ENCODE results near the gene LITAFD. TPM values are rescaled to one million over a fixed set of nuclear protein-coding genes. Genes with fewer than 3 reads are reported as not detected.

The LITAFD gene
- total RNA-seq, 1 donor from 2014 or later: not detected

- TF ChIP-seq CTCF (IDR thresholded peaks at IDR 0.05; ENCODE audit: insufficient read depth, low read depth, low read length) (no peak), EZH2 (IDR thresholded peaks at IDR 0.05; ENCODE audit: insufficient read depth, low read length) (no peak)
- H3K27ac ChIP-seq (ENCODE audit: low read depth, low read length): peak overlapping the region; percentile 65
- peak overlapping the region; percentile 67 for H3K4me2 ChIP-seq (ENCODE audit: low read length)
- peaks cover 28% of the 10 kb centered on the region for H3K79me2 ChIP-seq (ENCODE audit: insufficient read depth, low read length)
- Mint-ChIP-seq H3K27me3 (ENCODE audit: low read depth, unreplicated experiment) (no peaks in the 10 kb centered on the region), H3K36me3 (ENCODE audit: low read depth, unreplicated experiment) (peaks cover 23% of the 10 kb centered on the region), H3K27ac (ENCODE audit: unreplicated experiment) (peak overlapping the region; percentile 95), H3K9me3 (ENCODE audit: unreplicated experiment) (no peaks in the 10 kb centered on the region), H3K4me1 (ENCODE audit: low read depth, unreplicated experiment) (peaks cover 29% of the 10 kb centered on the region), H3K4me3 (ENCODE audit: unreplicated experiment) (peak overlapping the region; percentile 77)
- H3K9ac ChIP-seq (ENCODE audit: low read length): peak overlapping the region; percentile 51
- no peaks in the 10 kb centered on the region for H3K9me3 ChIP-seq (ENCODE audit: insufficient read depth, low read depth, low read length)
- H3K4me1 ChIP-seq (ENCODE audit: insufficient read depth, low read length): peaks cover 33% of the 10 kb centered on the region
- H4K20me1 ChIP-seq (ENCODE audit: insufficient read depth, low read length): peaks cover 91% of the 10 kb centered on the region
- H3K4me3 ChIP-seq (ENCODE audit: insufficient read depth, low read depth, low read length): no peak overlapping the region
- FAIRE-seq: no peak
- peaks cover 21% of the 10 kb centered on the region for H3K36me3 ChIP-seq (ENCODE audit: insufficient read depth, low read length)
- no peaks in the 10 kb centered on the region for H3K27me3 ChIP-seq (ENCODE audit: insufficient read depth, low read length)
- DNase-seq (ENCODE audit: low read depth): peak; percentile 46
- no peak overlapping the region for H2AFZ ChIP-seq (ENCODE audit: low read depth, low read length)
Measured at GRCh38 chr16:8848939-8849391, 33.2 kb upstream of the LITAFD start.

- no peak for TF ChIP-seq CTCF (IDR thresholded peaks at IDR 0.05; ENCODE audit: insufficient read depth, low read depth, low read length)
- no peak for TF ChIP-seq EZH2 (IDR thresholded peaks at IDR 0.05; ENCODE audit: insufficient read depth, low read length)
- H3K36me3 ChIP-seq (ENCODE audit: insufficient read depth, low read length): peaks cover 21% of the 10 kb centered on the region
- no peaks in the 10 kb centered on the region for H3K27me3 ChIP-seq (ENCODE audit: insufficient read depth, low read length)
- peaks cover 90% of the 10 kb centered on the region for H4K20me1 ChIP-seq (ENCODE audit: insufficient read depth, low read length)
- H3K79me2 ChIP-seq (ENCODE audit: insufficient read depth, low read length): peaks cover 25% of the 10 kb centered on the region
- FAIRE-seq: no peak
- H3K9ac ChIP-seq (ENCODE audit: low read length): peak overlapping the region; percentile 51
- H2AFZ ChIP-seq (ENCODE audit: low read depth, low read length): no peak overlapping the region
- Mint-ChIP-seq H3K4me3 (ENCODE audit: unreplicated experiment) (peak overlapping the region; percentile 77), H3K4me1 (ENCODE audit: low read depth, unreplicated experiment) (peaks cover 29% of the 10 kb centered on the region), H3K27me3 (ENCODE audit: low read depth, unreplicated experiment) (no peaks in the 10 kb centered on the region), H3K9me3 (ENCODE audit: unreplicated experiment) (no peaks in the 10 kb centered on the region), H3K27ac (ENCODE audit: unreplicated experiment) (peak overlapping the region; percentile 95), H3K36me3 (ENCODE audit: low read depth, unreplicated experiment) (peaks cover 23% of the 10 kb centered on the region)
- peak overlapping the region; percentile 65 for H3K27ac ChIP-seq (ENCODE audit: low read depth, low read length)
- no peak overlapping the region for H3K4me3 ChIP-seq (ENCODE audit: insufficient read depth, low read depth, low read length)
- peak overlapping the region; percentile 67 for H3K4me2 ChIP-seq (ENCODE audit: low read length)
- peaks cover 33% of the 10 kb centered on the region for H3K4me1 ChIP-seq (ENCODE audit: insufficient read depth, low read length)
- H3K9me3 ChIP-seq (ENCODE audit: insufficient read depth, low read depth, low read length): no peaks in the 10 kb centered on the region
- DNase-seq (ENCODE audit: low read depth): peak; percentile 32
Measured at GRCh38 chr16:8849411-8850011, 32.6 kb upstream of the LITAFD start.

- TF ChIP-seq CTCF (IDR thresholded peaks at IDR 0.05; ENCODE audit: insufficient read depth, low read depth, low read length) (no peak), EZH2 (IDR thresholded peaks at IDR 0.05; ENCODE audit: insufficient read depth, low read length) (no peak)
- H3K27me3 Mint-ChIP-seq (ENCODE audit: low read depth, unreplicated experiment): no peaks in the 10 kb centered on the region
- no peak overlapping the region for H3K4me3 ChIP-seq (ENCODE audit: insufficient read depth, low read depth, low read length)
- no peak overlapping the region for H2AFZ ChIP-seq (ENCODE audit: low read depth, low read length)
- FAIRE-seq (no peak), DNase-seq (ENCODE audit: low read depth) (peak; percentile 68)
- no peaks in the 10 kb centered on the region for H3K27me3 ChIP-seq (ENCODE audit: insufficient read depth, low read length)
- H3K4me3 Mint-ChIP-seq (ENCODE audit: unreplicated experiment): peak overlapping the region; percentile 40
- peak overlapping the region; percentile 64 for H3K4me2 ChIP-seq (ENCODE audit: low read length)
- H3K9me3 ChIP-seq (ENCODE audit: insufficient read depth, low read depth, low read length): no peaks in the 10 kb centered on the region
- peak overlapping the region; percentile 94 for H3K27ac Mint-ChIP-seq (ENCODE audit: unreplicated experiment)
- peak overlapping the region; percentile 65 for H3K27ac ChIP-seq (ENCODE audit: low read depth, low read length)
- H3K4me1 ChIP-seq (ENCODE audit: insufficient read depth, low read length): peaks cover 33% of the 10 kb centered on the region
- peaks cover 26% of the 10 kb centered on the region for H3K36me3 Mint-ChIP-seq (ENCODE audit: low read depth, unreplicated experiment)
- no peaks in the 10 kb centered on the region for H3K9me3 Mint-ChIP-seq (ENCODE audit: unreplicated experiment)
- H3K79me2 ChIP-seq (ENCODE audit: insufficient read depth, low read length): peaks cover 20% of the 10 kb centered on the region
- H3K4me1 Mint-ChIP-seq (ENCODE audit: low read depth, unreplicated experiment): peaks cover 33% of the 10 kb centered on the region
- H3K9ac ChIP-seq (ENCODE audit: low read length): peak overlapping the region; percentile 35
- H3K36me3 ChIP-seq (ENCODE audit: insufficient read depth, low read length): peaks cover 26% of the 10 kb centered on the region
- peaks cover 94% of the 10 kb centered on the region for H4K20me1 ChIP-seq (ENCODE audit: insufficient read depth, low read length)
Measured at GRCh38 chr16:8850279-8850885, 31.8 kb upstream of the LITAFD start.

All from astrocyte (in vitro differentiated cells and primary cell).